ENCODE measurements around the gene LMO2.

- TF ChIP-seq CTCF (IDR thresholded peaks at IDR 0.05) (no peak), POLR2A (IDR thresholded peaks at IDR 0.05) (no peak)
Observed at GRCh38 chr11:33920838-33921613, 29.1 kb upstream of the LMO2 start.
